Subcutaneous adipose tissue (tissue), 4 donors: ENCODE measurements around the gene AGTRAP. TPM values are rescaled to one million over a fixed set of nuclear protein-coding genes. Genes with fewer than 3 reads are reported as not detected.

Experiments
- CTCF ChIP-seq: fragments of 450-650 bp; IDR thresholded peaks from one replicate; pipeline ENCODE4 v1.5.1; 2016; ENCODE audit warnings: low read depth, mild to moderate bottlenecking, control low read depth, antibody characterized with exemption, moderate library complexity
- total RNA-seq, 4 donors: library from RNA; depleted of rRNA; stranded (reverse); fragments of >200 nt; gene quantifications; one replicate each; pipeline ENCODE4 v1.1.0, GENCODE V29; 2016

Gene AGTRAP
- total RNA-seq, 4 donors from 2014 or later, result 22.0 to 82.3 (median 58.3) TPM

DNA sequence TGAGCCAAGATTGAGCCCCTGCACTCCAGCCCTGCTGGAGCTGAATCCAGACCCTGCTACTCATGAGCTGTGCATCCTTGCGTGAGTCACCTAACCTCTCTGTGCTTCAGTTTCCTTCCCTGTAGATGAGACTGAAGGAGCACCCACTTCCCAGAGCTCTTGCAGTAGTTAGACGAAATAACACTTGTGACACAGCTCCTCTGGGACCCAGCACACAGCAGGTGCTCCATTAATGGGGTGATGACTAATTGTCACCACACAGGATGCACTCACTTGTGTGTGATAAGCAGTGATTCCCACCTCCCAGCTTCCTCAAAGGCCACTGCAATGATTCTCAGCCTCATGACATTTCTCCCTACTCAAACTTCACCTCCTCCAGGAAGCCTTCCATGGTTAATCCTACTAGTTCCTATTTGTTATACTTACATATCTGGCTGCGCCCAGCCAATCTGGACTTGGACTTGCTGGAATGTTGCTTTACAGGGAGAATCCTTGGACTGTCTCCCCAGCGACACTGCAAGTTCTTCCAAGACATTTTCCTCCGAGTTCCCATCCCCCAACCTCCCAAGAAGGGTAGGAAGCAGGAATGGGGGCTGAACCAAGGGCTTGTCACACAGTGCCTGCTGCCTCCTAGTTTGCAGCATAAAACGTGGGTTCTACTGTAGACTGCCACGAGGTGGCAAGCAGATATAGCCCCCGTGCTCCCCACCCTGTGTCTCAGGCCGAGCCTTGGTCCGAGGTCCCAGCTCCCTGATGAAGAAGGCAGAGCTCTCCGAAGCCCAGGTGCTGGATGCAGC lies 27.2 kb upstream of the AGTRAP start:
- TF ChIP-seq CTCF, result no peak

GRCh38 chr1:11711490-11711889 lies 24.4 kb upstream of the AGTRAP start:
- no peak for TF ChIP-seq CTCF

GRCh38 chr1:11712285-11712684 lies 23.7 kb upstream of the AGTRAP start:
- no peak for TF ChIP-seq CTCF

DNA sequence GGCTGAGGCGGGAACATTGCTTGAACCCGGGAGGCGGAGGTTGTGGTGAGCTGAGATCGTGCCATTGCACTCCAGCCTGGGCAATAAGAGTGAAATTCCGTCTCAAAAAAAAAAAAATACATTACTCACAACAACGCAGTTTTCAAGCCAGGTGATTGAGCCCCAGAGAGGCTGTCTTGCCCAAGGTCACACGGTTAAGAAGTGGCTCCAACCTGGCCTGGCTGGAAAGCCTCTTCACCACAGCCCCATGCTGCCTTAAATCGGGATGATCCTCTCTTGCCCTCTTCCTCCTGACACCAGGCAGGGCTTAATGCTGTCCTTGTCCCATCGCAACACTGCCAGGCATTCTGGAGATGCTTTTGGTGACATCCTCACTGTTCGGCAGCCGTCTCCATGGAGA lies 22.8 kb upstream of the AGTRAP start:
- no peak for TF ChIP-seq CTCF

- TF ChIP-seq CTCF, result no peak
Observed at GRCh38 chr1:11714831-11715575, 20.9 kb upstream of the AGTRAP start.

DNA sequence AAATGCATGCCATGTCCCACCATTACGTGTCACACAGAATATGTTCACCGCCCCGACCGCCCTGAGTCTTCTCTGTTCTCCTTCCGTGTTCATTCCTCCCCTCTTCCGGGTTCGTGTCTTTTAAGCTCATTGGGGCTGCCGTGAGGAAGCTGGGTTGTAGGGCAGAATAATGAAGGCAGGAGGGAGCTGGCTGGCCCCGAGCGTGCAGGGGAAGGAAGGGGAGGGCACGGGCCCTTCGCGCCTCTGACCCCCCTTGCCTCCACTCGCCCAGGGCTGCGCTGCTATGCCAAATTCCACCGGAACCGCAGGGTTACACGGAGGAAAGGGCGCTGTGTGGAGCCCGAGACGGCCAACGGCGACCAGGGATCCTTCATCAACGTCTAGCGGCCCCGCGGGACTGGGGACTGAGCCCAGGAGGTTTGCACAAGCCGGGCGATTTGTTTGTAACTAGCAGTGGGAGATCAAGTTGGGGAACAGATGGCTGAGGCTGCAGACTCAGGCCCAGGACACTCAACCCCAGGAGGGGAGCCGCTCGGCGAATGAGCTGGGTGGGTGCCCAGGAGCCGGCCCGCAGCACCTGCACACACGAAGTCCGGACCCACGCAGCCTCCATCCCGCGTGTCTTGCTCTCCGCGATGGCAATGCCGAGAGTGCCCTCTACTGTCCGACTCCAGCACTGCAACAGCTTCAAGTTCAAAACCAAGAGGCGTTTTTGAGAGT lies 16.5 kb upstream of the AGTRAP start:
- TF ChIP-seq CTCF, result no peak

DNA sequence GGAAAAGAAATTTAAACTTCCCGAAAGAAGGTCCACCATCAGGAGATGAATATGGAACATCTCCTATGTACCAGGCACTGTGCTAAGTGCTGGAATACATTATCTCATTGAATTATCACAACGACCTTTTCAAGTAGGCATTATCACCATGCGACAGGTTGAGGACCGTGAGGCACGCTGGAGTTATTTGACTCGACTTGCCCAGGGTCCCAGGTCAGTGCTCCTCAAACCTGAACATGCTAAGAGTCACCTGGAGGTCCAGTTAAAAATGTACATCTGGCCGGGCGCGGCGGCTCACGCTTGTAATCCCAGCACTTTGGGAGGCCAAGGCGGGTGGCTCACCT lies 15.9 kb upstream of the AGTRAP start:
- no peak for TF ChIP-seq CTCF
